Measurements from ENCODE around the gene SCAF8.
"Not testable (repeated sequence)": the region's sequence is repeated elsewhere in the genome, so short reads cannot be mapped to it uniquely, and the experiment has no call there.

Gene SCAF8

DNA sequence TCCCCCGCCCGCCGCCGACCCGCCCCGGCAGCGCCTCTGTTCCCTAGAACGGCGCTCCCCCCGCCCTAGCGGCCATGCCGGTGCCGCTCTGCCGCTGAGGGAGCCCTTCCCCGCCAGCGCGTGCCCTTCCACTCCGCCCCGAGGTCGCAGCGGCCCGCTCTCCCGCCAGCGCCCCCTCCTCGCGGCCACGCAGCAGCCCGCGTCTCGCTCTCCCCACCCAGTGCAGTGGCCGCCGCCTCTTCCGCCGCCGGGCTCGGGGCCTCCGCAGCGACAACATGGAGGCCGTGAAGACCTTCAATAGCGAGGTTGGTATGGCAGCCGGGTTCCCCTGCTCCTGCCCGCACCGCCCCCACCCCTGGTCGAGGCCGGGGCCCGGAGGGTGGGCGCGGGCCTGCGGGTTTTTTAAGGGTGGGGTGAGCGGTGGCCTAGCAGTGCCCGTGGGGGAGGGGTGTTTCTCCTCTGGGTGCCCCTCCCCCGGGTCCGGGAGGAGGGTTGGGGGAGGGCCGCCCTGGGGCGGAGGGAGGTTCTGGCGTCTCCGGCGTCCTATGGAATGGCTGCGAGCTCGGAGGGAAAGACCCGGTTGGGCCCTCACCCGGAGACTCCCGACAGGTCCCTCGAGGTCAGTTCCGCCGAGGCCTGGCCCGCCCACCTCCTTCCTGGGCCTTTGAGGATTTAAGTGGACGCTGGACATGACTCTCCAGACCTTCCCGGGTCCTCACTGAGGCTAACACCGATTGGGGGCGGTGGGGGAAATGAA, 588 bp downstream of the SCAF8 start:
- ChIA-PET POLR2A (ENCODE audit: low non-redundant PET) (no interaction called here), CTCF (no interaction called here)
- H3K27ac ChIP-seq, result peak overlapping the region; percentile 95
- peak; percentile 97 for DNase-seq (ENCODE audit: low spot score)
- TF ChIP-seq, protein P1, sequence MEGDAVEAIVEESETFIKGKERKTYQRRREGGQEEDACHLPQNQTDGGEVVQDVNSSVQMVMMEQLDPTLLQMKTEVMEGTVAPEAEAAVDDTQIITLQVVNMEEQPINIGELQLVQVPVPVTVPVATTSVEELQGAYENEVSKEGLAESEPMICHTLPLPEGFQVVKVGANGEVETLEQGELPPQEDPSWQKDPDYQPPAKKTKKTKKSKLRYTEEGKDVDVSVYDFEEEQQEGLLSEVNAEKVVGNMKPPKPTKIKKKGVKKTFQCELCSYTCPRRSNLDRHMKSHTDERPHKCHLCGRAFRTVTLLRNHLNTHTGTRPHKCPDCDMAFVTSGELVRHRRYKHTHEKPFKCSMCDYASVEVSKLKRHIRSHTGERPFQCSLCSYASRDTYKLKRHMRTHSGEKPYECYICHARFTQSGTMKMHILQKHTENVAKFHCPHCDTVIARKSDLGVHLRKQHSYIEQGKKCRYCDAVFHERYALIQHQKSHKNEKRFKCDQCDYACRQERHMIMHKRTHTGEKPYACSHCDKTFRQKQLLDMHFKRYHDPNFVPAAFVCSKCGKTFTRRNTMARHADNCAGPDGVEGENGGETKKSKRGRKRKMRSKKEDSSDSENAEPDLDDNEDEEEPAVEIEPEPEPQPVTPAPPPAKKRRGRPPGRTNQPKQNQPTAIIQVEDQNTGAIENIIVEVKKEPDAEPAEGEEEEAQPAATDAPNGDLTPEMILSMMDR (conservative IDR thresholded peaks at IDR 0.05; ENCODE audit: low read depth), result no peak

DNA sequence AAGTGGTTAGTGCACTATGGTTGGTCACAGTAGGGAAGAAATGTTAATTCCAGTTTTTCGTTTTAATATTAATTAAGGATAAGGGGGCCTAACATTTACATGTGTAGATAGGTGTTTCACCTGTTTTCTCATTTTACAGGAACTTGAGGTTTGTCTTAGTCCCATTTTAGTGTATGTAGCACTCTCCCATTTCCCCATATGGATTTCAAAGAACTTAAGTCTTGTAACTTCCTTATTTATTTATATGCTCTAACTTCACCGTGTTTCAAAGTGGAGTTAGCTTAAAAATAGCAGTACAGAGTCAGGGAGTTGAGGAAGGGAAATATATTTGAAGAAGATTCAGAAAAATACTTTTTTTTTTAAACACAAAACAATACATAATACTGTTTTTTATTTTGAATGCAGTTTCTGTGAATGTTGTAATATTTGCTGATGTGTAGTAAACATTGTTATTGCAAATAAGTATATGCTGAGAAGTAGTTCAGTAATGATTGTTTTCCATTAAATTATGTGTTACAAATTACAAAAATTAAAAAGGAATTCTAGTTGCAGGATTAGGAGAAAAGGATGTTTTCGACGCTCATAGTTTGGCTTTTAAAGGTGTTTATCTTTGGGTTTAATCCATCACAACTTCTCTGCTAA, 3.5 kb downstream of the SCAF8 start:
- CTCF ChIA-PET, result no interaction called here
- POLR2A ChIA-PET (ENCODE audit: low non-redundant PET), result no interaction called here
- TF ChIP-seq, protein P1 (conservative IDR thresholded peaks at IDR 0.05; ENCODE audit: low read depth), result no peak
- no peak for DNase-seq (ENCODE audit: low spot score)
- no peak overlapping the region for H3K27ac ChIP-seq

DNA sequence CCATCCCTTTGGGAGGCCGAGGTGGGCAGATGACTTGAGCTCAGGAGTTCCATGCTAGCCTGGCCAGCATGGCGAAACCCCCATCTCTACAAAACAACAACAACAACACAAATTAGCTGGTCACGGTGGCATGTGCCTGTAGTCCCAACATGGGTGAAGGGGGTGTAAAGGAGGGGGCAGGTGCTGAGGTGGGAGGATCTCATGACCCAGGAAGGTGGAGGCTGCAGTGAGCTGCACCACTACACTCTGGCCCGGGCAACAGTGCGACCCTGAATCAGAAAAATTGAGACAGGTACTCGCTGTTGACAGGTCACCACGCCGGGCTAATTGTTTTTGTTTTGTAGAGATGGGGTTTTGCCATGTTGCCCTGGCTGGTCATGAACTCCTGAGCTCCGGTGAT, 4.2 kb downstream of the SCAF8 start:
- ChIA-PET POLR2A (ENCODE audit: low non-redundant PET) (no interaction called here), CTCF (interaction anchor here (0.6 kb wide), 2 partner anchors 30 to 74 kb away, joined by 4 read pairs; no protein-coding TSS in a partner anchor)
- no peak overlapping the region for H3K27ac ChIP-seq
- TF ChIP-seq, protein P1 (conservative IDR thresholded peaks at IDR 0.05; ENCODE audit: low read depth), result no peak
- no peak for DNase-seq (ENCODE audit: low spot score)

DNA sequence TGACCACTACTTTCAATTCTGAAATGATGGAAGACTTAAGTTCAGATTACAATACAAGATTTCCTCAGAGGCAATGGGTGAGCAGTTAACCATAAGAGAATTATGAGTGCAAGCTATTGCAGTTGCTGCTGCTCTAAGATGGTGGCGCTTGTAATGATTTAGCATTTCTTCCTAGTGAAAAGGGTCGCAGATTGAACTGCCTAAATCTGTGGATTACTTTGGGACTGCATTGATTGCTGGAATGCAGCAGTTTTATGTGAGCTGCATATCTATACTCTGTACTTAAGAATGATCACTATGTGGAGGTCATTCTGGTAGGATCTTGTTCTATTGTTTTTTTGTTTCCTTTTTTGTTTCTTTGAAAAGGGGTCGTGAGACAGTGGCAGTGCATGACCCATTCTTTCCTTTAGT, 5.3 kb downstream of the SCAF8 start:
- CTCF ChIA-PET, result interaction anchor here (0.7 kb wide), 1 partner anchor 12 kb away, joined by 3 read pairs; no protein-coding TSS in a partner anchor
- DNase-seq (ENCODE audit: low spot score), result no peak
- POLR2A ChIA-PET (ENCODE audit: low non-redundant PET), result no interaction called here
- H3K27ac ChIP-seq, result no peak overlapping the region
- TF ChIP-seq, protein P1 (conservative IDR thresholded peaks at IDR 0.05; ENCODE audit: low read depth), result no peak

DNA sequence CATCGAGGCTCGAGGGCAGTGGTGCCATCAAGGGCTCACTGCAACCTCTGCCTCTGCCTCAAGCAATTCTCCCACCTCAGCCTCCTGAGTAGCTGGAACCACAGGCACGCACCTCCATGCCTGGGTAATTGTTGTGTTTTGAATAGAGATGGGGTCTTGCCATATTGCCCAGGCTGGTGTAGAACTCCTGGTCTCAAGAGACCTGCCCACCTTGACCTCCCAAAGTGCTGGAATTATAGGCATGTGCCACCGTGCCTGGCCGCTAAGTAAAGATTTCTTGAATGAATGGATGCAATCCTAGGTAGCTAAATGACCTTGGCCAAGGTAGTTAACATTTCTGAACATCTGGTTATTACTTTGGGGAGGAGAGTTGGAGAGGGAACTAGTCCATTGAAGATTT, 7.4 kb downstream of the SCAF8 start:
- no peak overlapping the region for H3K27ac ChIP-seq
- ChIA-PET CTCF (no interaction called here), POLR2A (ENCODE audit: low non-redundant PET) (no interaction called here)
- TF ChIP-seq, protein P1 (conservative IDR thresholded peaks at IDR 0.05; ENCODE audit: low read depth), result no peak
- no peak for DNase-seq (ENCODE audit: low spot score)

DNA sequence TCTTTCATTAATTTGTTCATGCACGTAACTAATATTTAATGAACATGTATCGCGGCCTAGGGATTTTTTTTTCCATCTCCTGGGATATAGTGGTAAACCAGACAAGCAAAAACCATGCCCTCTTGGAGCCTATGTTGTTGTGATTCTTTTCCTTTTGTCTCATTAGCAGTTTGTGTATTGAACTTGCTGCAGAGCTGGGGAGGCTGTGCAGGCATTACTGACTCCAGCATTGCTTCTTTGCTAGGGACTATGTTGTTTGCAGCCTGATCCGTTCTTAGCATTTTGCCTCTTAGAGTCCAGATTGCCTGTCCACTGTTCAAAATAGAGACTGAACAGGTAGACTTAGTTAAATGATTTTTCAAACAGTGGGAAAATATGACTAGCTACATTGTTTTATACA, 9.7 kb downstream of the SCAF8 start:
- no peak overlapping the region for H3K27ac ChIP-seq
- ChIA-PET POLR2A (ENCODE audit: low non-redundant PET) (no interaction called here), CTCF (interaction anchor here (0.7 to 1.0 kb wide), 2 partner anchors 18 to 67 kb away, joined by 3 to 4 read pairs; no protein-coding TSS in a partner anchor)
- no peak for DNase-seq (ENCODE audit: low spot score)
- TF ChIP-seq, protein P1 (conservative IDR thresholded peaks at IDR 0.05; ENCODE audit: low read depth), result no peak

DNA sequence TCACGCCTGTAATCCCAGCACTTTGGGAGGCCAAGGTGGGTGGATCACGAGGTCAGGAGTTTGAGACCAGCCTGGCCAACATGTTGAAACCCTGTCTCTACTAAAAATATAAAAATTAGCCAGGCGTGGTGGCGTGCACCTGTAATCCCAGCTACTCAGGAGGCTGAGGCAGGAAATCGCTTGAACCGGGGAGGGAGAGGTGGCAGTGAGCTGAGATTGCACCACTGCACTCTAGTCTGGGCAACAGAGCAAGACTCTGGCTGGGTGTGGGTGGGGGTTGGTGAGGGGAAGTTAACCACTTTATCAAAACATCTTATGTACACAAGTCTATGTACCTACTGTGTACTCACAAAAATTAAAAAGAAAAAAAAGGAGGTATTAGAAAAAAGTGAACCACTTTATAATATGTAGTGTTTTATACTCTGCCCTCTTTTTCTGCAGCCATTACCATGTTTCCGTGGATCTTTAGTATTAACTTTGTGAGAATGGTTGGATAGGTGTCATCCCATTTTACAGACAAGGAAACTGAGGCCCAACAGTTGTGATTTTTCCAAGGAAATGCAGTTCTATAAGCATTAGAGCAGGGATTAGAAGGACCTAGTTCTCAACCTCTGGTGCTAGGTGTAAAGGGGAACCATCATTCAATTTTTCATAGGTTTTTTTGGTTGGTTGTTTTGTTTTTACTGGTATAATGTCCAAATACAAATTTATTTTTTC, 11.0 kb downstream of the SCAF8 start:
- DNase-seq (ENCODE audit: low spot score); H3K27ac ChIP-seq; POLR2A ChIA-PET (ENCODE audit: low non-redundant PET); CTCF ChIA-PET: not testable (repeated sequence)
